Stimulated activated CD8-positive, alpha-beta memory T cell treated with anti-CD3 and anti-CD28 coated beads, Interleukin-15, amount 100 ng/mL, for 48 hours (primary cell): ENCODE measurements around the gene FCHSD2.

Experiments used
- DNase-seq, 2 donors: peaks; one replicate each; pipeline ENCODE4 v3.0.0-alpha.2; 2020; ENCODE audit warnings: low read depth in 2 of 2

The FCHSD2 gene

GRCh38 chr11:72971192-72971967 is 170.7 kb downstream of the FCHSD2 start:
- no peak for DNase-seq

DNA sequence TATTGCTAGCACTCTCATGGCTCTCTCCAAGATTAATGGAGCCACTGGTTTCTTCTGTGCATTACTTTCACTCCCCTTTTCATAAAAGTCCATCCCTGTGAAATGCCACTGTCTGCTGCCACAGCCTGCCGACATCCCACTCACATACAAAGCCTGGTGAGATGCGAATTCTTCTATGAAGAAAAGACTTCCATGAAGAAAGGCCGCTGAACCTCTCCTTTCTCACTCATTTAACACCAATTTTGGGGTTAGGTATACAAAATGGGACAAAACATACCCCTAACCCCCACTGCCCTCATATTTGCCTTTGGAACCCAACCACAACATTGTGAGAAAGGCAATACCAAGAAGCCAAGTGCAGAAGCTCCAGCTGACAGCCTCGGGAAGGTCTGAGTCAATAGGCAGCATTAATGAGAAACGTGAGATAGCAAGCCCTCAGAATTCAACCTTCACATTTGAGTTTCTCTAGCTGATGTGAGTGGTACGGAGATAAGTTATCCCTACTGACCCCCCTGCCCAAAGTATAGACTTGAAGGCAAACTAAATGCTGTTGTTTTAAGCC is 171.5 kb downstream of the FCHSD2 start:
- peak; percentile 4 to 27 for DNase-seq

GRCh38 chr11:72969894-72970335 is 172.2 kb downstream of the FCHSD2 start:
- no peak for DNase-seq

DNA sequence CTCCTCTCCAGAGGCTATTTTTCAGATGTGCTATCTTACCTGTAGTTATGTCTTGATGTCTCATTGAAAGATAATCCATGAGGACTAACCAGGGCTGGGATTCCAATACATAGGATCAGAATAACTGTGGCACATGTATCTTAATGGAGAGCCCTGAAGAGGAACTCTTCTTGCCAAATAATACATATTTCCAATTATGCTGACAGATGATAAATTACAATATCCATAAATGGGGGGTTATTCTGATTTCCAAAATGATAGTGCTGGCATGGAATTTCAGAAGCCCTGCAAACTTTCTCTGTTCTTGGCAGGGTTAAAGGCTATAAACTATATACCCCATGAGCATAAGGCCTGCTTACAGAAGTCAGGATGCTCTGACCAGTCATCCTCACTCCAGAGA is 173.7 kb downstream of the FCHSD2 start:
- DNase-seq, result no peak

- DNase-seq, result no peak
Observed at GRCh38 chr11:72965672-72966071, 176.4 kb downstream of the FCHSD2 start.

DNA sequence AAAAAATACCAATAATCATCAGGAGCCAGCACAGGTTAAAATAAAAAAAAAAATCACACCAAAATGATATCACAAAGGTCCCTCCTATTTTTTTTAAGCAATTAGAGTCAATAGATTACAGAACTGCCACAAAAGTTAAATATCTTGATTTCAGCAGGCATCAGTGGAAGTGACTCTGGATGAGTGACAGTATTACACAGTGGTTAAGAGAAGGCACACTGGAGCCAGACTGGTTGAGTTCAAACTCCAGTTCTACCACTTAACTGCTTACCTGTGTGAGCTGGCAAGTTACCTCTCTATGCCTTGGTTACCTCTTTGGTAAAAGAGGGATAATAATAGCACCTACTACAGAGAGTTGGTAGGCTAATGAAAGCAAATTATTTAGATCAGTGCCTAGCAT is 179.4 kb downstream of the FCHSD2 start:
- no peak for DNase-seq

DNA sequence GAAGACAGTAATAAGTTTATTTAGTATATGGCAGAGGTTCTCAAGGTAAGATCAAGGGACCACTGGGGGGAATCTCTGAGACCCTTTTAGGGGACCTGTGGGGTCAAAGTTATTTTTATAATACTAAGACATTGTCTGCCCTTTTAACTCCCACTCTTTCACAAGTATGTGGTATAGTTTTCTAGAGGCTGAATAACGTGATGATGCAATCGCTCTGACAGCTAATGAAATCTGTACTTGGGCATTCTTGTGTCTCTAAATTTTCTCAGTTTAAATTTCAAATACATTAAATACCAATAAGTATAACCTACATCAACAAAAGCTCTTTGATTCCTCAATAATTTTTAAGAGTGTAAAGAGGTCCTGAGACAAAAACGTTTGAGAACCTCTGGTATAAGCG is 180.0 kb downstream of the FCHSD2 start:
- no peak for DNase-seq

GRCh38 chr11:72959998-72960731 is 182.0 kb downstream of the FCHSD2 start:
- DNase-seq, result no peak

DNA sequence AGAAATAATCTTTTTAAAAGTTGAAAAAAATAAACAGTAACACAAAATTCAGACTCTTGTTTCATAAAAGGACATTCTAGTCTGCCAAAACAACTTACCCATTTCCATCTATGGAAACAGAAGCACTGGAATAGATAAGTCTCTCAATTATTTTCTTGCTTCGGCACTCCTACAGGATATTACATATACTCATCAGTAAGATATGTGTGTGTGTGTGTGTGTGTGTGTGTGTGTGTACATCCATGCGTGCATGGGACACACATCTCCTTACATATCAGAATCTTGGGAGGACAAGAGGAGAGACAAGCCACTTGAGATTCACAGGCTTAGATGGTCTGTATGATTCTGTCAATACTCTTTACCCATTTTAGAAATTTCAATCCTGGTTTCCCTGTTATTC is 183.3 kb downstream of the FCHSD2 start:
- DNase-seq, result no peak

GRCh38 chr11:72955466-72955865 is 186.7 kb downstream of the FCHSD2 start:
- no peak for DNase-seq

DNA sequence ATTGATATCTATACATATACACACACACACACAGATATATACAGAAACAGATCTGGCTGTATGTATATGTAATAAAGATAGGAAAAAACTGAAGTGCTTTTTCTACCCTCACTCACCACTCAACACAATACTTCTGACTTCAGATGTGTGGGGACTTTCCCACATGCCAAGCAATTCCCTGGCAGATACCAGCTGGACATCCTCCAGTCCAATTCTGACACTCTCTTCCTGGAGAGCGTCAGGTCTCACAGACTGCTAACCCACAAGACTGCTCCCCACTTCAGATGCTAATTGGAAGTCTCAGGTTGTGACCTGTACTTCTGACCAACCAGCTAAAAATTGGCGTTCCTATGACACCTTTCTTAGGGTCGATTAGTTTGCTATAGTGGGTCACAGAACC is 187.3 kb downstream of the FCHSD2 start:
- no peak for DNase-seq

GRCh38 chr11:72953637-72954036 is 188.5 kb downstream of the FCHSD2 start:
- no peak for DNase-seq

- no peak for DNase-seq
Observed at GRCh38 chr11:72951888-72952287, 190.2 kb downstream of the FCHSD2 start.

GRCh38 chr11:72951193-72951592 is 190.9 kb downstream of the FCHSD2 start:
- DNase-seq, result no peak

DNA sequence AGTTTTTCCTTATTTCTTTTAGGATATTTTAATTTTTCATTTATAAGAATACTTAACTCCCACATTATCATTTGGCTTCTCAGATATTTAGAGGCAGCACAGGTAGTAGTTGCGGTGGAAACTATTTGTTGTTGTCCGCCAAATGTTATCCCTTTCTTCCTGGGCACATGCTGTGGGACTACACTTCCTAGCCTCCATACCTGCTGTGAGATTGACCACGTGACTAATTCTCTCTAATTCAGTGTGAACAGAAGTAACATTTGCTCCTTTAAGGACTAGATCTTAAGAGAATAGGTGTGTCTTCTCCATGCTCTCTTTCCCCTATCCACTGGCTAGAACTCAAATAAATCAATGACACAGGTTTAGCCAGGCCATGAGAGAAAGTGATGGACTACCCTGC is 191.4 kb downstream of the FCHSD2 start:
- no peak for DNase-seq

- no peak for DNase-seq
Observed at GRCh38 chr11:72947229-72947628, 194.9 kb downstream of the FCHSD2 start.

GRCh38 chr11:72943664-72944063 is 198.5 kb downstream of the FCHSD2 start:
- no peak for DNase-seq

DNA sequence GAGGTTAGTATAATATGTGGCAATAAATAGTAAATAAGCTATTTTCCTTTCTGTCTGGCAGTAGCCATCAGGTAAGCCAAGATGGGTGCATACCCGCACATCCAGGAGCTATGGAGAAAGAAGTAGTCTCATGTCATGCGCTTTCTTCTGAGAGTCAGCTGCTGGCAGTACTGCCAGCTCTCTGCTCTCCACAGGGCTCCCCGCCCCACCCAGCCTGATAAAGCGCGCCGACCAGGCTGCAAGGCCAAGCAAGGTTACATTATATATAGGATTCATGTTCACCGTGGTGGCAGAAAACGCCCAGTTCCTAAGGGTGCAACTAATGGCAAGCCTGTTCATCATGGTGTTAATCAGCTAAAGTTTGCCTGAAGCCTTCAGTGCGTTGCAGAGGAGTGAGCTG is 201.7 kb downstream of the FCHSD2 start:
- no peak for DNase-seq

GRCh38 chr11:72939031-72939430 is 203.1 kb downstream of the FCHSD2 start:
- DNase-seq, result no peak

GRCh38 chr11:72937439-72937838 is 204.7 kb downstream of the FCHSD2 start:
- DNase-seq, result no peak

DNA sequence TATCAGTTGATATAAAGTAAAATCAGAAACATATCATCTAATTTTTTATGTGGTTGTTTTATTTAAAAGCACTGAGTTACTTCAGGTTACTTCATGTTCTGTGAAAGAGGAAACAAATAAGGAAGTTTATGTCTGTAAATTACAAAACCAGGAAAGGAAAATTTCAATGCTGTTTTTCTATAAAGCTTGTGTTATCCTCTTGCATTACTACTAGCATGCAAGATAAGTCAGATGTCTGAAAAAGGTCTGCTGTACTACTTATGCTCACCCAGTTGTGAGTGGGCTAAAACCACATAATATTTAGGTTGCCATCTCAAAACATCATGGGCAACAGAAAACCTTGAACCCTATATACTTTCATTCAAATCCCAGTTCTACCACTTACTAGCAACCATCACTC is 206.4 kb downstream of the FCHSD2 start:
- DNase-seq, result no peak

- no peak for DNase-seq
Observed at GRCh38 chr11:72932132-72932570, 210.0 kb downstream of the FCHSD2 start.

- no peak for DNase-seq
Observed at GRCh38 chr11:72930008-72930407, 212.1 kb downstream of the FCHSD2 start.
